ENCODE measurements around the gene LARP6.

- TF ChIP-seq CTCF (IDR thresholded peaks at IDR 0.05; ENCODE audit: low read depth, low read length, missing input control) (no peak), SP1 (IDR thresholded peaks at IDR 0.05) (no peak), MAX (IDR thresholded peaks at IDR 0.05) (no peak), RAD21 (IDR thresholded peaks at IDR 0.05) (no peak), REST (IDR thresholded peaks at IDR 0.05) (no peak), YY1 (IDR thresholded peaks at IDR 0.05) (no peak), ZBTB33 (IDR thresholded peaks at IDR 0.05) (no peak), JUND (IDR thresholded peaks at IDR 0.05) (no peak), RXRA (IDR thresholded peaks at IDR 0.05) (no peak), TAF1 (conservative IDR thresholded peaks at IDR 0.05) (no peak), EGR1 (IDR thresholded peaks at IDR 0.05; ENCODE audit: low read depth in 2 of 2) (no peak)
These were observed 72.7 kb downstream of the LARP6 start for GRCh38 chr15:70781236-70781635.
